Measurements from ENCODE around the gene GRID2IP.

The GRID2IP gene

GRCh38 chr7:6513541-6513940 is 37.7 kb downstream of the GRID2IP start:
- DNase-seq, result no peak

GRCh38 chr7:6512892-6513291 is 38.4 kb downstream of the GRID2IP start:
- no peak for DNase-seq

- no peak for DNase-seq
Measured at GRCh38 chr7:6510476-6511133, 40.7 kb downstream of the GRID2IP start.

- no peak for DNase-seq
Measured at GRCh38 chr7:6508950-6509349, 42.3 kb downstream of the GRID2IP start.

GRCh38 chr7:6508539-6508938 is 42.7 kb downstream of the GRID2IP start:
- DNase-seq, result no peak

- no peak for DNase-seq
Measured at GRCh38 chr7:6507906-6508305, 43.4 kb downstream of the GRID2IP start.

GRCh38 chr7:6505685-6506559 is 45.3 kb downstream of the GRID2IP start:
- no peak for DNase-seq

- DNase-seq, result no peak
Measured at GRCh38 chr7:6504996-6505395, 46.3 kb downstream of the GRID2IP start.

GRCh38 chr7:6502886-6503285 is 48.4 kb downstream of the GRID2IP start:
- no peak for DNase-seq

GRCh38 chr7:6501586-6502564 is 49.4 kb downstream of the GRID2IP start:
- no peak for DNase-seq

GRCh38 chr7:6500691-6501090 is 50.6 kb downstream of the GRID2IP start:
- no peak for DNase-seq

GRCh38 chr7:6497994-6498393 is 53.3 kb downstream of the GRID2IP start:
- no peak for DNase-seq

GRCh38 chr7:6497637-6497905 is 53.7 kb downstream of the GRID2IP start:
- no peak for DNase-seq

- no peak for DNase-seq
Measured at GRCh38 chr7:6496842-6497636, 54.2 kb downstream of the GRID2IP start.

- DNase-seq, result no peak
Measured at GRCh38 chr7:6495597-6496262, 55.5 kb downstream of the GRID2IP start.

- DNase-seq, result no peak
Measured at GRCh38 chr7:6494365-6494764, 56.9 kb downstream of the GRID2IP start.

- DNase-seq, result no peak
Measured at GRCh38 chr7:6491194-6491593, 60.1 kb downstream of the GRID2IP start.

GRCh38 chr7:6489612-6490011 is 61.6 kb downstream of the GRID2IP start:
- no peak for DNase-seq

GRCh38 chr7:6487184-6487545 is 64.1 kb downstream of the GRID2IP start:
- no peak for DNase-seq

- no peak for DNase-seq
Measured at GRCh38 chr7:6486438-6487183, 64.7 kb downstream of the GRID2IP start.

GRCh38 chr7:6482743-6483119 is 68.5 kb downstream of the GRID2IP start:
- no peak for DNase-seq
